ENCODE results near the gene C2orf42. TPM values are rescaled to one million over a fixed set of nuclear protein-coding genes. Genes with fewer than 3 reads are reported as not detected.

Gene C2orf42
- total and polyA plus RNA-seq, 4 donors = 8.1 to 20.6 (median 13.7) TPM

DNA sequence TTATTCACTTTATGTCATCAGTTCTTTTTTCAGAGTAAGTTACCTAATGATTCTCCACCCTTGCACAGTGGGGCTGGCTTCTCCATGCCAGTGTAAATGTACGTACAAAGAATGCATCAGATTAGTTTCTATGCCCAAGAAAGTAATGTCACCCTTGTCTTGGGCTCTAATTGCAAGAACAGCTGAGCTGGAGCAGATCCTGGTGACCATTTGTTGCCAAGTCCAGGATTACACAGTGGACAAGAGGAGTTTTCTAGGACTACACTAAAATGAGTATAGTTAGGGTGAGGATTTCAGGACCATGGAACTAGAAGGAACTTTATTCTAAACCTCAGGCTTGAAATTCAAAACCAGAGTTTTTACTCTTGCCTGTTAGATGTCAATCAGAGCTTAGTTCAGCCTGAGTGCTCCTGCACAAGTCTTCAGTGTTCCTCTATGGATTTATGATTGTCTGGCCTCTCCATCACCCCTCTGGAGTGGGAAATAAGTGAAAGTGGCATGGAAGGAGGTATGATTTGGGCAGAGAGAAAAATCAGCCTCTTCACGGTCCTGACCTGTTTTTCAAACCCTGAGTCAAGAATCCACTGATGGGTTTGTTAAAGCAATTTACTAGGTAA is 73.8 kb downstream of the C2orf42 start:
- no peak for DNase-seq (ENCODE audit: low spot score)
- H3K36me3 ChIP-seq (ENCODE audit: control insufficient read depth in 4 of 4, insufficient read depth in 3 of 4, low read depth in 1 of 4, low read length in 3 of 4) = no peaks in the 10 kb centered on the region
- no peaks in the 10 kb centered on the region for H3K9me3 ChIP-seq (ENCODE audit: control insufficient read depth in 4 of 4, low read length in 3 of 4)
- TF ChIP-seq TAF1 (conservative IDR thresholded peaks at IDR 0.05) (no peak), NR2F2 (IDR thresholded peaks at IDR 0.05) (no peak), RXRA (IDR thresholded peaks at IDR 0.05) (no peak), EGR1 (IDR thresholded peaks at IDR 0.05; ENCODE audit: low read depth in 2 of 2) (no peak), FOXA1 (IDR thresholded peaks at IDR 0.05) (no peak), YY1 (IDR thresholded peaks at IDR 0.05) (no peak), SP1 (IDR thresholded peaks at IDR 0.05) (no peak), JUND (IDR thresholded peaks at IDR 0.05) (no peak), FOXA2 (IDR thresholded peaks at IDR 0.05) (no peak), HNF4G (IDR thresholded peaks at IDR 0.05) (no peak), HNF4A (conservative IDR thresholded peaks at IDR 0.05) (no peak), GABPA (IDR thresholded peaks at IDR 0.05 in 1 of 2, conservative IDR thresholded peaks at IDR 0.05 in 1 of 2) (no peak), RAD21 (IDR thresholded peaks at IDR 0.05) (no peak)
- TF ChIP-seq, protein P1, sequence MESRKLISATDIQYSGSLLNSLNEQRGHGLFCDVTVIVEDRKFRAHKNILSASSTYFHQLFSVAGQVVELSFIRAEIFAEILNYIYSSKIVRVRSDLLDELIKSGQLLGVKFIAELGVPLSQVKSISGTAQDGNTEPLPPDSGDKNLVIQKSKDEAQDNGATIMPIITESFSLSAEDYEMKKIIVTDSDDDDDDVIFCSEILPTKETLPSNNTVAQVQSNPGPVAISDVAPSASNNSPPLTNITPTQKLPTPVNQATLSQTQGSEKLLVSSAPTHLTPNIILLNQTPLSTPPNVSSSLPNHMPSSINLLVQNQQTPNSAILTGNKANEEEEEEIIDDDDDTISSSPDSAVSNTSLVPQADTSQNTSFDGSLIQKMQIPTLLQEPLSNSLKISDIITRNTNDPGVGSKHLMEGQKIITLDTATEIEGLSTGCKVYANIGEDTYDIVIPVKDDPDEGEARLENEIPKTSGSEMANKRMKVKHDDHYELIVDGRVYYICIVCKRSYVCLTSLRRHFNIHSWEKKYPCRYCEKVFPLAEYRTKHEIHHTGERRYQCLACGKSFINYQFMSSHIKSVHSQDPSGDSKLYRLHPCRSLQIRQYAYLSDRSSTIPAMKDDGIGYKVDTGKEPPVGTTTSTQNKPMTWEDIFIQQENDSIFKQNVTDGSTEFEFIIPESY (IDR thresholded peaks at IDR 0.05) = no peak
- TF ChIP-seq, protein P2, sequence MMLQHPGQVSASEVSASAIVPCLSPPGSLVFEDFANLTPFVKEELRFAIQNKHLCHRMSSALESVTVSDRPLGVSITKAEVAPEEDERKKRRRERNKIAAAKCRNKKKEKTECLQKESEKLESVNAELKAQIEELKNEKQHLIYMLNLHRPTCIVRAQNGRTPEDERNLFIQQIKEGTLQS (IDR thresholded peaks at IDR 0.05) = no peak
- TF ChIP-seq, protein P3, sequence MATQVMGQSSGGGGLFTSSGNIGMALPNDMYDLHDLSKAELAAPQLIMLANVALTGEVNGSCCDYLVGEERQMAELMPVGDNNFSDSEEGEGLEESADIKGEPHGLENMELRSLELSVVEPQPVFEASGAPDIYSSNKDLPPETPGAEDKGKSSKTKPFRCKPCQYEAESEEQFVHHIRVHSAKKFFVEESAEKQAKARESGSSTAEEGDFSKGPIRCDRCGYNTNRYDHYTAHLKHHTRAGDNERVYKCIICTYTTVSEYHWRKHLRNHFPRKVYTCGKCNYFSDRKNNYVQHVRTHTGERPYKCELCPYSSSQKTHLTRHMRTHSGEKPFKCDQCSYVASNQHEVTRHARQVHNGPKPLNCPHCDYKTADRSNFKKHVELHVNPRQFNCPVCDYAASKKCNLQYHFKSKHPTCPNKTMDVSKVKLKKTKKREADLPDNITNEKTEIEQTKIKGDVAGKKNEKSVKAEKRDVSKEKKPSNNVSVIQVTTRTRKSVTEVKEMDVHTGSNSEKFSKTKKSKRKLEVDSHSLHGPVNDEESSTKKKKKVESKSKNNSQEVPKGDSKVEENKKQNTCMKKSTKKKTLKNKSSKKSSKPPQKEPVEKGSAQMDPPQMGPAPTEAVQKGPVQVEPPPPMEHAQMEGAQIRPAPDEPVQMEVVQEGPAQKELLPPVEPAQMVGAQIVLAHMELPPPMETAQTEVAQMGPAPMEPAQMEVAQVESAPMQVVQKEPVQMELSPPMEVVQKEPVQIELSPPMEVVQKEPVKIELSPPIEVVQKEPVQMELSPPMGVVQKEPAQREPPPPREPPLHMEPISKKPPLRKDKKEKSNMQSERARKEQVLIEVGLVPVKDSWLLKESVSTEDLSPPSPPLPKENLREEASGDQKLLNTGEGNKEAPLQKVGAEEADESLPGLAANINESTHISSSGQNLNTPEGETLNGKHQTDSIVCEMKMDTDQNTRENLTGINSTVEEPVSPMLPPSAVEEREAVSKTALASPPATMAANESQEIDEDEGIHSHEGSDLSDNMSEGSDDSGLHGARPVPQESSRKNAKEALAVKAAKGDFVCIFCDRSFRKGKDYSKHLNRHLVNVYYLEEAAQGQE (IDR thresholded peaks at IDR 0.05) = no peak
- TF ChIP-seq, protein P4, sequence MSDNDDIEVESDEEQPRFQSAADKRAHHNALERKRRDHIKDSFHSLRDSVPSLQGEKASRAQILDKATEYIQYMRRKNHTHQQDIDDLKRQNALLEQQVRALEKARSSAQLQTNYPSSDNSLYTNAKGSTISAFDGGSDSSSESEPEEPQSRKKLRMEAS (IDR thresholded peaks at IDR 0.05) = no peak
- TF ChIP-seq, protein P5, sequence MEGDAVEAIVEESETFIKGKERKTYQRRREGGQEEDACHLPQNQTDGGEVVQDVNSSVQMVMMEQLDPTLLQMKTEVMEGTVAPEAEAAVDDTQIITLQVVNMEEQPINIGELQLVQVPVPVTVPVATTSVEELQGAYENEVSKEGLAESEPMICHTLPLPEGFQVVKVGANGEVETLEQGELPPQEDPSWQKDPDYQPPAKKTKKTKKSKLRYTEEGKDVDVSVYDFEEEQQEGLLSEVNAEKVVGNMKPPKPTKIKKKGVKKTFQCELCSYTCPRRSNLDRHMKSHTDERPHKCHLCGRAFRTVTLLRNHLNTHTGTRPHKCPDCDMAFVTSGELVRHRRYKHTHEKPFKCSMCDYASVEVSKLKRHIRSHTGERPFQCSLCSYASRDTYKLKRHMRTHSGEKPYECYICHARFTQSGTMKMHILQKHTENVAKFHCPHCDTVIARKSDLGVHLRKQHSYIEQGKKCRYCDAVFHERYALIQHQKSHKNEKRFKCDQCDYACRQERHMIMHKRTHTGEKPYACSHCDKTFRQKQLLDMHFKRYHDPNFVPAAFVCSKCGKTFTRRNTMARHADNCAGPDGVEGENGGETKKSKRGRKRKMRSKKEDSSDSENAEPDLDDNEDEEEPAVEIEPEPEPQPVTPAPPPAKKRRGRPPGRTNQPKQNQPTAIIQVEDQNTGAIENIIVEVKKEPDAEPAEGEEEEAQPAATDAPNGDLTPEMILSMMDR (IDR thresholded peaks at IDR 0.05; ENCODE audit: low read depth, low read length, missing input control) = no peak
- H3K4me1 ChIP-seq (ENCODE audit: control insufficient read depth in 4 of 4, insufficient read depth in 4 of 4, low read length in 3 of 4) = no peaks in the 10 kb centered on the region
- H3K4me3 ChIP-seq (ENCODE audit: low read depth in 1 of 3, low read length in 3 of 3) = no peak overlapping the region
- no peaks in the 10 kb centered on the region for H3K27me3 ChIP-seq (ENCODE audit: control insufficient read depth in 4 of 4, insufficient read depth in 4 of 4, low read length in 3 of 4)
- H3K9ac ChIP-seq (ENCODE audit: low read depth in 1 of 2, low read length in 2 of 2) = no peak overlapping the region
- 90% methylated on average over 2 of the region's 2 CpGs for WGBS
- H3K27ac ChIP-seq (ENCODE audit: low read depth in 1 of 2, low read length in 2 of 2) = no peak overlapping the region

Measured in liver (tissue), 9 donors.